Activated CD8-positive, alpha-beta memory T cell treated with anti-CD3 and anti-CD28 coated beads for 48 hours (primary cell): ENCODE data around the gene FN1.
"Not testable (repeated sequence)": the region's sequence is repeated elsewhere in the genome, so short reads cannot be mapped to it uniquely, and the experiment has no call there.

Experiments used
- DNase-seq, 3 experiments: peaks; one replicate each; pipeline ENCODE4 v3.0.0-alpha.2; 2020; ENCODE audit warnings: low read depth in 2 of 3, low spot score in 2 of 3

Gene FN1

DNA sequence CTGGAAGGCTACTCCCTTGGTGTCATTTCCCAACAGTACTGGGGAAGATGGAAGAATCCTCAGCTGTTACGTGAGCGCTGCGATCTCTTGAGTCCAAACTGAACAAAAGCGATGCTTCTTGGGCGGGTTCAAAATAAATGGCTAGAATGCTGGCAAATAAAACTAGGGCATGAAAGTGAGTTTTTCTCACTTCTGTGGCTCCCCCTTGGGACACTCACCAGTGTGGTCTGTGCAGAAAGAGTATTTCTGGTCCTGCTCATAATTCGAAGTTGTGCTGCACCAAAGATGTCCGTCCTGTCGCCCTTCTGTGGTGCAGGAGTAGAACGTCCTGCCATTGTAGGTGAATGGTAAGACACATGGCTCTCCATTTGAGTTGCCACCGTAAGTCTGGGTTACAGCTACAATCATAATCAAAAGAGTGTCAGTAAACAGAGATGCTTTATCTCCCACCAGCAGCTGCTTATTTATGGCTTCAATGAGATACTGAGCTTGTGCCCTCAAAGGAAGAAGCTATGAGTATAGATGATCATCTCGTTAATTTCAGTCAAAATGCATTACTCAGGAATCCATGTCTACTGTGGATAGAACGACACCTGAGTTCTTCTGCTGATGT lies 11.8 kb downstream of the FN1 start:
- DNase-seq, result no peak

GRCh38 chr2:215423234-215423633 lies 12.6 kb downstream of the FN1 start:
- no peak for DNase-seq

DNA sequence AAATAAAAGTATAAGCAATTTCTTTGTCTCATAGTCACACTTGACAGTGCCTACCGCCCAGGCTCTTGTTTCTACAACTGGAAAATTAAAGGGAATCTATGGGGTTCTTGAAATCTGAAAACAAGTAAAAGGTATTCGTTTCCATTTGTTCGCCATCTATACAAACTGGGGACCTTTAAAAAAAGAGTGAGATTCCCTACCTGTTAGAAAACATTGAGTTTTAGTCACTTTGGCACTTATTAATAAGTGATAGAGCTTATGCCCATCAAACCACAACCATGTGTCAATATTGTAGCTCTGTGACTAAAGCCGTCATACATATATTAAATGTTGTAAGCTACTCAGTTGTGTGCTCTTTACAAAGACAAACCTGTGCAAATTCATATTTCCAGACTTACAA lies 13.2 kb downstream of the FN1 start:
- no peak for DNase-seq

DNA sequence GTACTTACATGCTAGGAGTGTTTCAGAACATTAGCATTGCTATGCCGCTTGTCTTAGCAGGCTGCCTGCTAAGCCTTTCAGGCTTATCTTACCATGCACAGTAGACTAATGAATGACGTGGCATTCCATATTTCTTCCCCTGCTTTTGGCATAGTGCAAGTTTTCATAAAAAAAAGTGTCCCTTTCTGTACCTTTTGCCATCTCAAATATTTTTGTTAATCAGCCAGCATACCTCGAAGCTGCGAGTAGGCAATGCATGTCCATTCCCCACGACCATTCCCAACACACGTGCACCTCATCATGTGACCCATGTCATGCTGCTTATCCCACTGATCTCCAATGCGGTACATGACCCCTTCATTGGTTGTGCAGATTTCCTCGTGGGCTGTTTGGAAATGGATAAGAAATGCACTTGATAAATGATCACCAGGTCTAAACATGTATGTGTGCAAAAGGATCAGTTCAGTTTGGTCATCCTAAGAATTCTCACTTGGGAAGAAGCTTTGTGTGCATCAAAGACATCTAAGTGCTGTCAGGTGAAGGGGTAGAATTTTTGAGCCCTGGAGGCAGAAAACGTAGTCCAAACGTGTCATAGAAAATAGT lies 13.9 kb downstream of the FN1 start:
- no peak for DNase-seq

DNA sequence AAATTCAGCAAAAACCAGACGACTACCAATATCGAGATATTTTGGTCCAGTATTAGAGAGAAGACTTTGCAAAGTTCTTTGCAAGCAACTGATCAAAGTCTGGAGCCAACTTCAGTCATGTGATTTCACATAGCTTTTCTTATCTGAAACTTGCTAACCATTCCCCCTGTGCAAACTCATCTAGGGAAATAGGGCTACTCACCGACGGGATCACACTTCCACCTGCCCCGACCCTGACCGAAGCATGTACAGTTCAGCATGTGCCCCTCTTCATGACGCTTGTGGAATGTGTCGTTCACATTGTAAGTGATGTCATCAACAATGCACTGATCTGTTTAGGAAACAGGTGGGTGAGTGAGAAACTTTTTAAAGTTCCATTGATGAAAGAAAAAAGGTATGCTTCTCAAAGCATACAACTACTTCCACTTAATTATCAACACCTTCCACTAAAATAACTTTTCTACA lies 15.4 kb downstream of the FN1 start:
- DNase-seq, result no peak

GRCh38 chr2:215419769-215420470 lies 15.9 kb downstream of the FN1 start:
- DNase-seq, result no peak

DNA sequence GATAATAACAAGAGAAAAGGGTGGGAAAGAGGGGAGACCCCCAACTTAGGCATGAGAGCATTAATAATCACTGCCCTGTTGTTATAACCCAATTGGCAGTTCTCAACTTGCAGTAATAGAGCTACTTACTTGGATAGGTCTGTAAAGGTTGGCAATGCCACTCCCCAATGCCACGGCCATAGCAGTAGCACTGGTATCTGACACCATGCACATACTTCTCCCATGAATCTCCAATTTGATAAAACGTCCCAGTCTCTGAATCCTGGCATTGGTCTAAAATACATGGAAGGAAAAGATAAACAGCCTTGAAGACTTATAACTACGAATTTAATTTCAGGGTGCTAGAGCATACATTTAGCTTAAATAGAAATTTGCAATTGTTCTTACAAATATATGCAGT lies 16.8 kb downstream of the FN1 start:
- no peak for DNase-seq

- DNase-seq, result no peak
These were observed 17.6 kb downstream of the FN1 start for GRCh38 chr2:215418064-215418963.

DNA sequence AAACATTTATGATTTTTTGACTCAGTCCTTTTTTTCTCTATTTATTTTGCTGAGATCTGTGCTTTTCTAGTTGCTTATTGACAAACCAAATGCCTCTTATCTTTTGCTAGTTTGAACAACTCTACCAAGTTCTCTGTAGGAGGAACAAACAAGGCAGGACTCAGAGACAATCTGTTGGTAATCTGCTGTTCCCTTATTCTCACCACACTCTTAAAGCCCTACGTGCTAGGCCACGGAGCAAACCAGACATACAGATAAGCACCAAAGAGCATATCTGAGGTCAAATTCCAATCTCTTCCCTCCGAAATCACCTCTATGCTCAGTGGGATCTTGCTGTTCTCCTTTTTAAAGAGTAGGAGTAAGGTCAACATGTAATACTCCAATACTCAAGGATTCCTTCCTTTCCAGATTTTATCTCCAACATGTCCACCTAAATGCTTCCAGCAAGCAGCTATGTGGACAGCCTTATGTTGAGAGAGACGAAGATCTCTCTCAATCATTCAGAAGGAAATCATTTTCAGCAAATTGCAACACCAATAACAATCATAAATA lies 18.4 kb downstream of the FN1 start:
- no peak for DNase-seq

DNA sequence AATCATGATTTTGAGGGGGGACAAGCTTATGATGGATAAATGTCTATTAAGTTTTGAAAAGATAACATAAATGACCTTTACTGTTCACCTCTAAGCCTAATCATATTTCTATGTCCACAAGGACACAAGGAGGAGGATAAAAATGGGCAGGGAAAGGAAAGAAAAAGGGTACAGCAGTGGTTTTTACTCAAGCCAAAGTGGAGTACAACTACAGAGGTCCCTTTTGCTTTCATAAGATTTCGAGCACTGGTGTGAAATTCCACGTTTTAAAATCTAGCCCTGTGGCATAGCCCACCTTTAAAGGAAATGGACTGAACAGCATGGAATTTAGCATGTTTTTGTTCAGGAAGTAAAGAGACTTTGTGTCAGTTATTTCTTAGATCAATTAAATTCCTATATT lies 19.2 kb downstream of the FN1 start:
- no peak for DNase-seq

DNA sequence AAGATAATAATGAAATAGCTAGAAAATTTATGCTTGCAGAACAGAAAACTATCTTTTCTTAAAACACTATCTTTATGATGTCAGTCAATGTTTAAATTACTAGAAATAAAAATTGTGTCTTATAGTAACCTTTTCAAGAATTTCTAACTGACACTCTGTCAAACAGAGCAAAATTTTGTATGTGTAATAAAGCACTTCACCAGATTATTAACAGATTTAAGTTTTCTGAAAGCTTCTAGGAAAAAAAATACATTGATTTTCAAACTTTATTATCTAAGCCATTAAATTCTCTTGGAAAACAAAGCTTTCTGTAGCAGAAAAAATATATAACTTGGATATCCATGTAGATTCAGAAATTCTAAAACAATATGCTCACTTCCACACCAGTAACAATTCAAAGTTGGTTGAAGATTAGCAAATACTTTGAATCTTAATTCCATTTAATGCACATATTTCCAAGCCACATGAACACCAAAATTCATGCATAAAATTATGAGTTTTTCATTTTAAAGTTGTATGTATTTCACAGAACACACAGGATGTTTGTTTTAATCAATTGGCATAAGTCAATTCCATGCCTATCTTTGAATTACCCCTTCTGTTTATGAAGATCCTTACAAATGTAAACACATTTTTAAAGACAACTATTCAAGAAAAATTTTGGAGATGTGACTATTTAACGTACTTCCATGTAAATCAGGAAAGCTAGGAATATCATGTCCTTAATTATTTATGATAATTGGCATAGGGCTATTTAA lies 19.9 kb downstream of the FN1 start:
- no peak for DNase-seq

- DNase-seq, result no peak
These were observed 20.6 kb downstream of the FN1 start for GRCh38 chr2:215415218-215415617.

DNA sequence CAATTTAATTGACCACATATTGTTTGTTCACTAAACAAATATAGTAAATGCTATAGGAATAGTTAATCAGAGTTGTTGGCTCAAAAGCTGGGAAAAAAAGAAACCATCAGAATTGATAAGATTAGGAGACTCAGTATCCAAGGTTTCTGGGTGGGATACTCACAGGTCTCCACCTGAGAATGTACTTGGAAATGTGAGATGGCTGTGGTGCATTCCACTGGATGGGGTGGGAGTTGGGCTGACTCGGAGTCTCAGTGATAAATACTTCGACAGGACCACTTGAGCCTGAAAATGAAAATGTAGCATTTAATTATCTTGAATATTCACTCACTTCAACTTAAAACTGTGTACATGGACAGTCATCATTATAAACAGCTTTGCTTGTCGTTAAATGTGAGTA lies 21.2 kb downstream of the FN1 start:
- DNase-seq, result no peak

GRCh38 chr2:215413974-215414373 lies 21.9 kb downstream of the FN1 start:
- DNase-seq, result no peak

GRCh38 chr2:215413484-215413777 lies 22.4 kb downstream of the FN1 start:
- no peak for DNase-seq

- DNase-seq, result no peak
These were observed 23.7 kb downstream of the FN1 start for GRCh38 chr2:215411941-215412743.

DNA sequence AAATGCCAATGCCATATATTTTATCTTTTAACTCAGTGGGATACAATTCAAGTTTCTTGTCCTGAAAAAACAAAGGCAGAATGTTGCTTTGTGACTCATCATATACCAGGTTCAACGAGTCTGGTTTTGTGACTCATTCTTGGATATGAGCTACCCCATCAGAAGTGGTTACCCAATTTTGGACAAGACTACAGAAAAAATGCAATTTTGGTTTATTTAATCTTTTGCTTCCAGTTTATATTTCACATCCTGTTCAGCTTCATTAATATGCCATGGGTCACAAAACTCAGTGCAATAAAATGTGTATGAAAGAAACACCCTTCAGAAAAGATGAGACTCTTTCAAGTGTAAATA lies 25.0 kb downstream of the FN1 start:
- no peak for DNase-seq

DNA sequence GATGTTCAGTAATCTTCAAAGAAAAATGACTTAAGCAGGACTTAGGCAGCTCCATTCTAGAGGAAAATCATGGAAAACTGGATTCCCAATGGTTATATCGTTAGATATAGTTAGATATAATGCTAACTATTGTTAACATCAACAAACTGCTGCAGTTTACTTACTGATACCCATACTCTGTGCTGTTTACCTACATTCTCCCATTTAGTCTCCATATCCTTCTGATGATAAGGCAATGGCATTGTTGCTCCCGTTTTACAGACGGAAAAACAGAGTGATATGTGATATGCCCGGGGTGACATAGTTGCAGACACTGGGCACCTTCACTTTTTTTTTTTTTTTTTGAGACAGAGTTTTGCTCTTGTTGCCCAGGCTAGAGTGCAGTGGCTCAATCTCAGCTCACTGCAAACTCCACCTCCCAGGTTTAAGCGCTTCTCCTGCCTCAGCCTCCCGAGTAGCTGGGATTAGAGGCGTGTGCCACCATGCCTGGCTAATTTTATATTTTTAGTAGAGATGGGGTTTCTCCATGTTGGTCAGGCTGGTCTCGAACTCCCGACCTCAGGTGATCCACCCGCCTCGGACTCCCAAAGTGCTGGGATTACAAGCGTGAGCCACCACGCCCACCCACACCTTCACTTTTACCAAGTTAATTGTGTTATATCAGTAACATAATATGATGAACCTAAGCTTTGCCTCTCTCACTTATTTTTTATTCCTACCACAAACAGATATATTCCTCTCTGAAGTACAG lies 25.5 kb downstream of the FN1 start:
- DNase-seq, result not testable (repeated sequence)
